ENCODE measurements around the gene LYRM4.

LYRM4 gene

DNA sequence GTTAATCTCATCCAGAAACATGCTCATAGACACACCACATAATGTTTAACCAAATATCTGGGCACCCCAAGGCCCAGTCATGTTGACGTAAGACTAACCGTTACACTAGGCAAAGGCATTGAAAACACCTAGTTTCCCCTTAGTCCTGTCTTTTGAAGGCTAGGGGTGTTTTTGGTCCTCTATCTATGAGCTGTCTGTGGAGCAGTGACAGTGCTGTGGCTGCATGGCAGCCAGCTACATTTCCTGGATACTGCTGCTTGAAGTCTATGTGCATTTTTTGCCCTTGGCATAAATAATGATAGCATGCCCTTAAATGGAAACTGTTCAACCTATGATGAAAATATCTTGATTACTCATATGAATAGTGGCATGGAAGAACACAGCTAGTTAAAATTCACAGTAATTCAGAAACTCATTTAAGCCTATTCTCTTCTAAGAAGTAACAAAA lies 19.2 kb upstream of the LYRM4 start:
- DNase-seq: no peak

DNA sequence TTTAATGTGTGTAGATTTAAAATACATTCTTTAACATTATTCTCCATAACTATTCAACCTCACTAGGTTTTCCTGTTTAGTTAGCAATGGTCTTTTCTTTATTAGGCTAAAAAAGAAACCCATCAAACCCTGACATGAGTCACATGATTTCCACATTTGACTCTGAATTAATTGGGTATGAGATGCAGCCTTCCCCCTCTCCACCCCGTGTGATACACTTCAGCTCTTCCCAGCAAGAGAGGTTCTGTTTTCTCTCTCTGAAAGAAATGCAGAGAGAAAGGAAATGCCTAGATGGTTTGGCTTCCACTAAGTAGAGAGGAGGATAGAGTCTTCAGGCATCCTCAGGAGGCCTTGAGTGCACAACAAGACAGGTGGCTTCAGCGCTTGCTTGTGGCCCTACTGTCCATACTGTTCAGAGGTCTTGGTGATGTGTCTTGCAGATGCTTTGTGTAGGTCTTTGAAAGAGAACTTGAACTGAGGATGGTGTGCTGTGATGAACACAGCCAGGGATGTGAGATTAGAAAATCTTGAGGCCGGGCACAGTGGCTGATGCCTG lies 17.9 kb upstream of the LYRM4 start:
- DNase-seq: no peak

DNA sequence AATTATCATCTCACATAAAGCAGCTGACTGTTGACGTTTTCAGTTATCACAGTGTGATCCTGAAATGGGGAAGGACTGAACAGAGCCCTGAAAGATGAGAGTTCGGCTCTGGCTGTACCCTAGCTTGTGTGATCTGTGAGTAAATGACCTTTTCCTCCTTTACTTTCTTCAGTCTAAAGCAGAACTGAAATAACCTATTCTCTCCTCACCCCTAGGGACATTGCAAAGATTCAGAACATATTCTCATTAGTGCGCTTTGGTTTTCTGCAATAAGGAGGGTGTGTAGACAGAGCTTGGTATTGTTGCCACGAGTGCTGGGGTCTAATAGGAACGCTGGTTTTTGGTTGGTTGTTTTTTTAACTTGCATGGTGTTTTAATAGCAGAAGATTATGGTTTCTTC lies 17.3 kb upstream of the LYRM4 start:
- no peak for DNase-seq

DNA sequence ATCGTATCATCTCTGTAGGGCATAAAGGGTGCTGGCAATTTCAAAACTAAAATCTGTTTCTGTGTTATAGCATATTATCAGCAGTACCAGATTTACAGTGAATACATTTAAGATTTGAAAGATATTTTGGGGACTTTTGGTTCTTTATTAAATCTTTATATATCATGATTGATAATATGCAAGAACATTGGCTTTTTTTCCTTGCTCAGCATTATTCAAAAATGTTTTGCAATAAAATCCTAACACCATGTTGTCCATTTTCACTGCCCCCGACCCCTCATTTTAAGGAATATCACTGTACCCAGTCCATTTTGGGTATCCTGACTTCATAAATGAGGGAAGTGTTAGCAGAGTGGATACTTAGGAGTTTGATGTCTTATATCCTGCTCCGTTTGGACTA lies 16.8 kb upstream of the LYRM4 start:
- DNase-seq: no peak

DNA sequence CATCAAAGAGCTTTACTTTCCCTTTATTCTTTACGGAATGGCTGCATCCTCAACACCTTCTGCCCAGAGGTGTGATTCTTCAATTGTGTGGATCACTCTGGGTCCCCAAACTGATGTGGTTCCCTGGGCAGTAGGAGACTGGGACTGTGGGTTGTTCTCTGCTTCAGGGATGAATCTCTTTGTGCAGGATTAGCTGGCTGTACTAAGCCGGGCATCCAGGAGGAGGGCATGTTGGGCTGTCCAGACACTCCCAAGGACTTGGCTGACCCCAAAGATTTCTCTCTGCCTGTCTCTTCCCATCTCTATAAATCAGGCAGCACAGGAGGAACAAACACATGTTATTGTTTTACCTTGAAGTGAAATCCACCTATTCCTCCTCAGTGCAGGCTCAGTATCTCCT lies 15.8 kb upstream of the LYRM4 start:
- DNase-seq: no peak

DNA sequence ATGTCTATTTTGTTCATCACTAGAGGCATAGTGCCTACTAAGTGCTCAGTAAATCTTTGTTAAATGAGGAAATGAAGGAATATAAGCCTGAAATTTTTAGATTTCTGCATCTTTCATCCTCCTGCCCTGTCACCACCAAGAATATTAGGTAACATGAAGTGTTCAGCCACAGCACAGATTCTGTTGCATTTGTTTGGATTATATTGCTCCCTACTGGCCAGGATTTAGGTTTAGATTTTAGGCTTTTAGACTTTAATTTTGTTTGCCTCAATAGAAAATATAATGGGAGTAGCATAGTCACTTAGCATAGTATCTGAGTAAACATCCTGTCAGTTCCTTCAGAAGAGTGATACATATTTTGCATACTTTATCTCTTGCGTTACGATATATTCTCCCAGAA lies 14.7 kb upstream of the LYRM4 start:
- no peak for DNase-seq

DNA sequence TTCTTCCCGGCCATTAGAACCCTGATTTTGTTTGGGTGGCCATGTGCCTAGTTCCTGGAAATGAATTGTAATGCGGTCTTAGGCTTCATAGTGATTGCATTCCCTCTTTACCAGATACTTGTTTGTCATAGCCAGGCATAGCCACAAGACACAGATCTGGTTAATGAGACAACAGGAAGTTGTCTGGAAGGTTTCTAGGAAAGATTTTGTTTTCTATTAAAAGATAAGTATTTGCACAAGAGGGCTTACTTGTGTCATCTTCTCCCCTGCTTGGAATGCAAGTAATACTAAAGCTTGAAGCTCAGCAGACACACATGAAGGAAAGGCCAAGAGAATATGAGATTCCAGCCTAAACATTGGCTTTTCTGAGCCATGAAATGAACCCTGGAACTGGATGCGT lies 13.5 kb upstream of the LYRM4 start:
- DNase-seq: no peak

DNA sequence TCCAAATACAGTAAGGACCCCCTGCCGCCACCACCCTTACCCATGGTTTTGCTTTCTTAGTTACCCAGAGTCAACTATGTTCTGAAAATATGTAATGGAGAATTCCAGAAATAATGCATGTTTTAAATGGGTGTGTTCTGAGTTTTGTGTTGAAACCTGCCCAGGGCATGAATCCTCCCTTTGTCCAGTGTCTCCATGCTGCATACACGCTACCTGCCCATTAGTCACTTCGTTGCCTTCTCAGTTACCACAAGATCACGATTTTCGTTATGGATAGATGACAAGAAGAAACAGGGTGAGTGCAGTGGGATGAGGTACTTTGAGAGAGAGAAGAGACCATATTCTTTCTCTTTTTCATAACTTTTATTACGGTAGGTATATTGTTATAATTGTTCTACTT lies 11.2 kb upstream of the LYRM4 start:
- no peak for DNase-seq

DNA sequence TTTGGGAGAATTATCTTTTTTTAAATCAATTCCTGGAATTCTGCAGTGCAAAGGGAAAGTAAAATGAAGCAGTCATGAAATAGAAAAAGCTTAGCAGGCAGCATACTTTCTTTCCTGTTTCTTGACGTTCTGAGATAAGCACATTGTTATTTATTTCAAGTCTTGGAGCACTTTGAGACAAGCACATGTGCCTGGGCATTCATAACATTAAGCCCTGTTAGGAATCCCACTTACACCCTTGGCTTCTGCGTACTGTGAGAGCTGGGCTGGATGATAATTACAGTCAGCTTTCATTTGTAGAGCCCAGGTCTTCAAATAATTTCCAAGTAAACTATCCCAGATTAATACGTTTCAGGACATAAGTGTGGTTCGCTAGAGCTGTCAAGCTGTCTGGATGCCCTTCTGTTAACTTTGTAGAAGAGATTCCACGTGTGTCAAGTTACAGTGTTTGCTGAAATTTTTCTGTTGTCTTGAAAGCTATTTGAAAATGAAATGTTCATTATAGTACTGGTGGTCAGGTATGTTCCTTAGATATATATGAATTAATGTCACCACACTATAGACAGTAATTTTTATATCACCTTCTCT lies 9.4 kb upstream of the LYRM4 start:
- DNase-seq: no peak

DNA sequence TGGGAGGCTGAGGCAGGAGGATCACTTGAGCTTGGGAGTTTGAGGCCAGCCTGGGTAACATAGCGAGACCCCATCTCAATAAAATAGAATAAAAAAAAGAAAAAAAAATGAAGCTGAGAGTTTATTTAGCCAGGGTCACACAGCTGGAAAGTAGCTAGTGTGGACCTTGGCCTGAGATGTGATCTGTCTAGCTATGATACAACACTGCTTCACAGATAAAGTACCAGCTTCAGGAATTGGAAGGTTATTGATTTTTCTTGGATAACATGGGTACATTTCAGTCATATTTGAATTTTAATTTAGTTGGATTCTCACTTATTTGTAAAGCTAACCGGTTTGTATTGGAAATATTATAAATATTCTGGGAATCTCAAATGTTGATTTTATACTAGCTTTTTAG lies 5.7 kb upstream of the LYRM4 start:
- no peak for DNase-seq

DNA sequence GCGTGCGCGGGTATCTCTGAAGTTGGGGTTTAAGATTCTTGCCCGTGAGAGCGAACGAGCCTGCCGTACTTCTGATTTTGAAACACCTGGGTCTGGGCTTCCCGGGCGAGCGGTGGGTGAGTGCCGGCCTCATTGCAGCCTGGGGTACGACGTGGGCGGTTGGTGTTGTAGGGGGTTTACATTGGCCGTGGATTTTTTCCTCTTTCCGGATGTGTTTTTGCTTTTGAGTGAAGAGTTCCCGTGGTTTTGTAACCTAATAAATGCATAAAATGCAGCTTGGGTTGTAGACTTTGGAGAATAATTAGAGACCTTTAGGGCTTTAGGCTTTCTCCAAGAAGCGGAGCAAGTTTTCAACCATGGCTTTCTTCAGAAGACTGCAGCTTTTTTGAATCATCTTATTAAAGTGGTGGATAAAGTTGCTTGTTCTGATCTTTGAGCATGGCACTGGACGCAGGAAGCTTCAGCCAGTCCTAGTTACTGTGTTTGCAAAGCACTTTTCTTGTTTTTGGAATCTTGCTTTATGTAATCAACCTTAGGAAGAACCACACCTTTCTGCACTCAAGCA lies 877 bp upstream of the LYRM4 start:
- DNase-seq: no peak

DNA sequence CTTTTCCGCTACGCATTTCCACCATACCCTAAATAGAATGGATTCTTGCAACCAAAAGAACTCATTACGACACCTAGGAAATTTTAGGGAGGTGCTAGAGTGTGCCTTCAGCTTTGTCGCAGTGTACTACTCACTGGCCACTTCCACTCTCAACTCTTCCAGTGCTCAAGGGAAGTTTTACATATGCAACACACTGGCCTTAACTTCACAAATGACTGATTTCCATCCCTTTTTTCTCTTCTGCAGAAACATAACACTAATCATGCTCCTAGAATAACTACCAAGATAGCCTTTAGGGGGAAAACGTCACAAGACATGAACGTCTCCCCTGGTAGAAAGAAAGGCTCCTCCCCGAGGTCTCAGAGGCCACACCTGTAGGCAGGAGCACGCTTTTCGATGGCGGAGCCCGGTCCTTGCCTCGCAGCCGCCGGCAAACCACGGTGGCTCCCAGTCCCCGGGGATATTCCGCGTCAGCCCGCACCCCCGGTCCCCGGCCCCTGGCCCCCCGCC lies 584 bp downstream of the LYRM4 start:
- peak; percentile 76 to 82 for DNase-seq

DNA sequence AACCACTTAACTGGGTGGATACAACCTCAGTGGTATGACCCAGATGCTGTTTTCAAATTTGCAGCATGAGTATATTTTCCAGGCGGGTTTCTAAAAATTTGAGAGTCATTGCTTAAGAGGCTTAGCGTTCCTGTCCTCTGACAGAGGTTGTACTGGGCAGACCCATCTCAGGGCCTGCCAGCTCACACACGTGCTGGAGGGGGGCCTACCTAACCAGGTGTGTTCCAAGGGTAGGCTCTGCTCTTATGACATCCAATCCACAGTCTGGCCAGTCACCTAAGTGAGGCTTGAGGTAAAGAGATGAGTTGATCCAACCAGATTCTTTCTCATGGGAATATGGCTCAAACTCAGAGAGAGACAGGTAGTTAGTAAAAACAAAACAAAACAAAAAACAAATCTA lies 1.3 kb downstream of the LYRM4 start:
- no peak for DNase-seq

DNA sequence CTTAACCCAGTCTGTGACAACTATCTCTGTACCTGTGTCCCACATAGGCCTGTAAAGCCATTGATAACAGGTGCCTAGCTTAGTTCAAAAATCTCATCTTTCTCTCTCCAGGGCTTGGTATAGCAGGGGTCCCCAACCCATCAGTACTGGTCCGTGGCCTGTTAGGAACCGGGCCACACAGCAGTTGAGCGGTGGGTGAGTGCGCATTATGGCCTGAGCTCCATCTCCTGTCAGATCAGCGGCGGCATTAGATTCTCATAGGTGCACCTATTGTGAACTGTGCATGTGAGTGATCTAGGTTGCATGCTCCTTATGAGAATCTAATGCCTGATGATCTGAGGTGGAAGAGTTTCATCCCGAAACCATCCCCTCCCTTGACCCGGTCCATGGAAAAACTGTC lies 3.4 kb downstream of the LYRM4 start:
- no peak for DNase-seq

DNA sequence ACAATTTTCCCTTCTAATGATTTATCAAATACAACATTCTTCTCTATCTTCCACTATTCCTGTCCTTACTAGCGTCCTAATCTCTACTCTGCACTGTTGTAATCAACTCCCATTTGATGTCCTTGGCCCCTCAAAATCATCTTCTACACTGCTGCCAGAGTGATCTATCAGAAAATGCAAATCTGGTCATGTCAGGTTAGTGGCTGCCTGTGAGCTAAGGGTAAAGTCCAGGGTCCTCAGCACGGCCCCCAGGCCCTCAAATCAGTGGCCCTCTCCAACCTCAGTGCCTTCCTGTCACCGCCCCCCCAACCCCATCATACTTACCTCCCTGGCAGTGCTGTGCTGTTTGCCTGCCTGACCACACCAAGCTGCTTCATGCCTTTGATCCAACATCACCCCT lies 3.8 kb downstream of the LYRM4 start:
- no peak for DNase-seq

DNA sequence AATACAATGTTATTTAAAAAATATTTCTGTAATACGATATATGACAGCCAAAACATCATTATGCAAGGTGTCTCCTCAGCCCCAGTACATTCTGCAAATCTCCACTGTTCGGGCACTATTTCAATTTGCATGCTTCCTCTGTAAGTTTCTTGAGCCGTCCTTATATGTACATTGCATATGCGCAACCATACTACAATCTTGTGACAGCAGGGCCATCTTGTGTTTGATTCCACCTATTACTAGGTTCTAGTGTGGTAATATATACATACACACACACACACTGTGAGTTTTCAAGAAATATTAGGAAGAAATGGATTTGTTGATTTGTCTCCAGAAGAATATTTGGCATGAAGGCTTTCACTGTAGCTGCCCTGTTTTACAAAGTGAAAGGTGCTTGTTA lies 9.8 kb downstream of the LYRM4 start:
- DNase-seq: no peak

DNA sequence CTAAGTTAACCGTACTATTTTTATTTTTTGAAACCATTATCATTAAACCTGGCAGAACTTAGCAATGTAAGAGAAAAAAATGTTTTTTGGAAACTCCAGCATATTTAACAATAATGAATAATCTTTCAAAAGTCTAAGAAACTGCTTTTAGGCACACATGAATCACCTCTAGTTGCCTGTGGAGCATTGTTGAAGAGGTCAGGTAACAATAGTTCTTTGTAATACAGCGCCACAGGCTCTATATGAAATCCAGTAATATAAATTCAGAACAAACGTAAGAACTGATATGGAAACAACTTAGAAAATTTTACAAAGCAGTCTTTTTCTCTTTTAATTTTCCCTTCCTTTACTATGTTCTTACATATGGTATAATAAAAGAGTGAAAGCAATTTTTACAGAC lies 10.3 kb downstream of the LYRM4 start:
- DNase-seq: no peak

DNA sequence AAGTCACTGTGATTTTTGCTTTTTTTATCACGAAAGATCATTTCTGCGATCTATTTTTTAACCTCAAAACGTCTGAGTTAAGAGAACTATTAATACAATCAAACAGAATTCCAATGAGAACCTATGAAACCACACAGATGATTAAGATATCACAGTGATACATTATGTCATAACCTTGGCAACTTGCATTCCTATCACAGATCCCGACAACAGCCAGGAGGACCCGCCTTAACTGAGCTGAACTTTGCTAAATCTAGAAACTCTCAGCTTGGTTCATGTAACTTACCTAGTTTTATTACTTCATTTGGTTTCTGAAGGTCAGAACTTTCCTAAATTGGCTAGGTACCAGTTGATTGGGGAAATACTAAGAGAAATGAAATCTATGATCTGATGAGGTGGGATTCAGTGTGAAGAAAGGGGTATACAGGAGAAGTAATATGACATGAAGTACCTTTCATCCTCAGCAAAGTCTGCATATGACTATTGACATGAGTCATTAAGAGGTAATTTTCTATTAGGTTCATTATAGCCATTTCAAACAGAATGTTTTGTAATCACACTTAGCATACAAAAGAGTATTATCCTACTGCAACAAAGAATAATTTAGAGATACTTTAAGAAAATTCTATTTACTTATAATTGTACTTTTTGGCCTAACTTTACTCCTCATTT lies 11.2 kb downstream of the LYRM4 start:
- DNase-seq: no peak

DNA sequence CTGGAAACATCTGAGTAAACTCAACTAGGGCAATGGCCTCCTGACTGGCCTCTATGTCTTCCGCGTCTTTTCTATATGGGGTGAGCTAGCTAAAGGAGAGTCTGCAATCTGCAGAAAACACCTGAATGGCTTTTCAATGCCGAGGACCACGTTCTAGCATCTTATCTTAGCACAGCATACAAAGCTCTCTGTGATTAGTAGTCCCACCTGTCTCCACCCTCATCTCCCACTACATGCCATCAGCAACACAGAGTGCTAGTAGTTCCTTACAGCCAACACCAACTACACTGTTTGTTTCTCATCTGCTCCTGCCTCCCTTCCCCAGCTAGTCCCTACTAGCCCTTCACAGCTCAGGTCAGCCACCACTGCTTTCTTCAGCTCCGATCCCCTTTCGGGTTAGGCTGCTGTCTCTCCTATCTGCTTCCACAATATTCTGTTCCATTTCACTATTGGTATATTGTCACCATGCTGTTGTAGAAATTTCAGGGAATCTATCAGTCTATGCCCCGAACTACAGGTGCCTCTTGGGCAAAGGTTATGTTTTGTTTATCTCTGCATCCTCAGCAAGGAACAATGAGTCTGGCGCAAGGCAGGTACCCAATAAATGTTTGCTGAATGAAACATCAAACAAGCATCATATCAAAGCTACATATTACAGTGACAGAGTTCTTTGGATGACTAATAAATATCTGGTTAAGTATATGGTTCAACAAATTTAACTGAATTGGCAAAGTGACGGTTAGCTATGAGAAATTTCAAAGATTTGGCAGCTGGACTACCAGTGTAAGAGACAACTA lies 12.2 kb downstream of the LYRM4 start:
- no peak for DNase-seq

DNA sequence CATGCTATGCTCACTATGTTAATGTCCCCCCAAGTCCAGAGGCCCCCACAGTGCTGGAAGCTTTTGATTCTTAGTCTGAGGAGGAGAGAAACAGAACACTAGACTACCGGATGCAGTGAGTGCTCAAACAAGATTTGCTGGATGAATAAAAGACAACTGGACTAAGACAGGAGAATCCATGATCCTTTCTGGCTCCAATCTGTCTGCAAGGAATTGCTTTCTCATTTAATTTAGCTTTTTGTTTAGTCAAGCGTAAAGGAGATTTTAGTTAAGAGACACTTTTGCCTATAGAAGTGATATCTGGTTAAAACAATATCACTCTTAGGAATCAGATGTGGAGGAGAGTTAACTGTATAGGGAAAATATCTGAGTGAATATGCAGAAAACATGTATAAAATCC lies 13.5 kb downstream of the LYRM4 start:
- no peak for DNase-seq

DNA sequence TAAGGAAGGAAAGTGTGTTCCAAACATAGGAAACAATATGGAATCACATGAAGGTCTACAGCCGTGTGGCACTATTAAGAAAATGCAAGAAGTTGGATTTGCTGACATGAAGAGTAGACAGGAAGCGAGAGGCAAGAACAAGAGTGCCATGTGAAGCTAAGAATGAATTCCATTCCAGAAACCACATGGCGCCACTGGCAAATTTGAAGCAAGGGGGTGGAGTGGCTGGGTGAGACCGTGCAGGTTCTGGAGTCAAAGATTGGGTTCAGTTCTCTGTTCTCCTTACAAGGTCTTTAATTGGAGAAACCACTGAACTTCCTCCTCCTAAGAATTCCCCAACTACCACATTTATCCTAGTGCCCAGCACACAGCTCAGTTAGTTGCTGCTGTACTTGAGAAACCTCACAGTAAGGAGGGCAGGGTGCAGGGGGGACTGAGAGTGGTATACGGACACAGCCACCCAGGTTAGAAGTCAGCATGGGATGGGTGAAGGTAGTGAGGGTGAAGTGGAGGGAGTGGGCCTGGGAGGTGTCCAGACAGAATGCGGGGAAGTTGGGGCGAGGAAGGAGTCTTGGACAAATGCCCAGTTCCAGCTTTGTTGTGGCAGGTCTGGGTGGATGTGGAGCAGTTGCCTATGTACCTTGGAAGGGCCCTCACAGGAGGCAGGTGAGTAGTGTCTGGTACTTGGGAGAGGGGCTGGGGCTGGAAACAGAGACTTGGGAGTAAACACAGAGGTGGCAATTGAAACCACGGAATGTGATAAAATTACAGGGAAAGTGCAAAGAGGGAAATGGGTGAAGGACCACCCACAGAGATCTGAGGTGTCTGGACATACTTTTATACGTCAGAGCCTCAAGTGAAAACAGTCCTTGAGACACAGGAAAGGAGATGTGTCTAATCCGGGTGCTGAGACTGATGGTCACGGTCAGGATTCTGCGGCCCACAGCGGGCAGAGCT lies 14.3 kb downstream of the LYRM4 start:
- DNase-seq: no peak

DNA sequence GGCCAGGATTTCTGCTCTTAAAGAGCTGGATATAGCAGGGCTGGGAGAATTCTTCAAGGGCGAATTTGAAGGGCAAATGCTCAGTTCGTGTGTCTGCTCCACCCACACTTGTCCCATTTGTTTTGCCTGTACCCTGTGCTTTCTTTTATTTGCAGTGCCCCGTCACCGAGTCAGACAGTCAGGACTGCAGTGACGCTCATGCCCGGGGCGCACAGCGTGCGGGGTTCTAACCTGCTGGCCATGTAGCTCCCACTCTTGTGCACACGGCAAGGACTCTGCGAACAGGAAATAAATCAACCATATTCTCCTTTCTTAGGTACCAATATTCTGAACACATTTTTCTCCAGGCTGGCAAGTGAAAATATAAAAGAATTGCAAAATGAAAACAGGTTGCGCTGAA lies 17.7 kb downstream of the LYRM4 start:
- no peak for DNase-seq

All from CD4-positive, alpha-beta T cell treated with Interleukin-1 beta for 1 hour (primary cell).